NCI-H524 (cell line): ENCODE measurements around the gene SERAC1.
"Not testable (repeated sequence)": the region's sequence is repeated elsewhere in the genome, so short reads cannot be mapped to it uniquely, and the experiment has no call there.

Experiments
- DNase-seq, 2 experiments: peaks; one replicate each; lab custom pipeline; 2025; lab: John Stamatoyannopoulos, UW

The SERAC1 gene

DNA sequence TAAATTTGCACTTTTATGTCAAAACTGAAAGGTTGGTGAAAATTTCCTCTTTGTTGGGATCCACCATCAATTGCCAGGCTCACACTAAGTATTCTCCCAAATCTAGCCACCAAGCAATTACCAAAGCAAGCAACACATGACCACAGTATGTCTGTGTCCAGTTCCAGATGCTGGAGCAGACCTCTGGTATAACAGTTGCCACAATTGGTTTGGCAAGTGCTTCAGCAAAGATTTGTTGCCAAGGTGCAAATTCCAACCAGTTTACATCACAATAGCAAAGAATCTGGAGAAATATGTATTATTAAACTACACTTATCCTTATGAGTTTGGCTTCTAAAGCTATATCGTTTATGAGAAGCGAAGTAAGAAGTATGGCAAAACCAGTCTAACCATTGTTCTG lies 6.5 kb upstream of the SERAC1 start:
- no peak for DNase-seq

GRCh38 chr6:158174024-158174423 lies 6.0 kb upstream of the SERAC1 start:
- no peak for DNase-seq

DNA sequence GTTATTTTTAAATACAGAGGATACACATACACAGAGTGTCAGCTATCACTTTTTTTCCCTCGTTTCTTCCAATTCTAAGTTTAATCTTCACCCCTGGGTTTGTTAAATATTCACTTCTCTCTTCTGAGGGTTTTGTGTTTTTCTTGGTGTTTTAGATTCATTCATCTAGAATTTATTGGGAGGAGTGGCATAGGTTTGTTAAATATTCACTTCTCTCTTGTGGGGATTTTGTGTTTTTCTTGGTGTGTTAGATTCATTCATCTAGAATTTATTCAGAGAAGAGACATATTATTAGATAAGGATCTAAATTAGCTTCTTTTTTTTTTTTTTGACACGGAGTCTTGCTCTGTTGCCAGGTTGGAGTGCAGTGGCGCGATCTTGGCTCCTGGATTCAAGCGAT lies 3.9 kb upstream of the SERAC1 start:
- no peak for DNase-seq

GRCh38 chr6:158170656-158171081 lies 2.6 kb upstream of the SERAC1 start:
- DNase-seq = no peak

GRCh38 chr6:158169634-158170033 lies 1.6 kb upstream of the SERAC1 start:
- DNase-seq = not testable (repeated sequence)

GRCh38 chr6:158165919-158166416 lies 2.1 kb downstream of the SERAC1 start:
- DNase-seq = no peak

DNA sequence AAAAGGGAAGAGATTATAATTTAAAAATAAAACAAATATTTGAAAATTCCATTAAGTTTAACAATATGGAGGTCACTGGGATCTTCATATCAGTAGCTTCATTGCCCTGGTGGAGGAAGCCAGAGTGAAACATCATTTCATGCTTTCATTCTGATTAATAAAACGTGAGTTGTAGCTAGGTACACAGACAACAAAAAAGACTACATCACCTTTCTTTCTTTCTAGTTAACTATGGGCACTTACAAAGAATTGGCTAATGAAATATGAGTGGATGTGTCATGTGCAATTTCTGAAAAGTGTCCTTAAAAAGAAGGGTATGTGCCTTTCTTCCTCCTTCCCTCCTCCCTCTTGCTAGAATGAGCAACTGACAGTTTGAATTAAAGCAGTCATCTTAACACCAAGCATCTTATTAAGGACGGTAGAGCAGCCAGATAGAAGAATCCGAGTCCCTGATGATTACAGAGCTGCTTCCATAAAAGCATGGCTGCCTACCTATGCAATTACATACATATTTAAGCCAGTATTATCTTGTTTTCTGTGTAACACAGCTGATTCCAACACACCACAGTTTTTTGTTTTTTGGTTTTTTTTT lies 3.4 kb downstream of the SERAC1 start:
- DNase-seq = no peak

GRCh38 chr6:158161566-158162254 lies 6.4 kb downstream of the SERAC1 start:
- no peak for DNase-seq

GRCh38 chr6:158160932-158161539 lies 7.0 kb downstream of the SERAC1 start:
- DNase-seq = no peak

DNA sequence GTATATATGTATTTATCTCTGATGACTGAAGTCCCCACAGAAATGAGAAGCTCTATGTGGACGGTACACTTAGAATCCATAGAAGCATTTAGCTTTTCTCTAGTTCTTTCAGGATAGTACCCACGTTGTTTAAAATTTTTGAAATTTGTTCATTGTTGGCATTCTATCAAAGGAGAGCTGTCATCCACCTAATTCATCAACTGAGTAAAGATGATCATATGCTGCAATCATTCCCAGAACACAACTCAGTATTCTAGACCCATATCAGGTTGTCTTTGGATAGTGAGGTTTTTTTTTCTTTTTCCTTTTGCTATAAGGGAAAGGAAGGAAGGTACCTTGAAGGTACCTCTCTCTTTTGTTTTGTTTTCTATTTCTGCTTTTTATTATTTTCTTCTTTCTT lies 9.3 kb downstream of the SERAC1 start:
- no peak for DNase-seq

DNA sequence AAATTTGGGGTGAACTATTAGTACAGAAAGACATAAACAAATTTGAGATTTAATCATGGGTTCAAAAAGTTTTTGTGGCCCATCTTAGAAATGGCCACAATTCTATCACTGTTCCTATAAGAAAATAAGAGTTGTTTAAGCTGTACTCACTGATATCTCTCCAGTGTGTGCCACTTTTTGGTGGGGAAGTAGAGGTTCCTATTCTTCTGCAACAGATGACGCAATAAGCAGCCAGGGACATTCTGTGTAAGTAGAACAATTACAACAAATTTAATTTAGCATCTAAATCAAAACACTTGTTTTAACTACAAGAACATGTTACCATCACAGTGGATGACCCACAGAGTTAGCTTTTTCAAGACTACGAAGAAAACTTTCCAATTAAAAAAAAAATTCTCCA lies 9.9 kb downstream of the SERAC1 start:
- DNase-seq = no peak

GRCh38 chr6:158157064-158157764 lies 10.8 kb downstream of the SERAC1 start:
- no peak for DNase-seq

GRCh38 chr6:158154816-158155215 lies 13.2 kb downstream of the SERAC1 start:
- DNase-seq = no peak

DNA sequence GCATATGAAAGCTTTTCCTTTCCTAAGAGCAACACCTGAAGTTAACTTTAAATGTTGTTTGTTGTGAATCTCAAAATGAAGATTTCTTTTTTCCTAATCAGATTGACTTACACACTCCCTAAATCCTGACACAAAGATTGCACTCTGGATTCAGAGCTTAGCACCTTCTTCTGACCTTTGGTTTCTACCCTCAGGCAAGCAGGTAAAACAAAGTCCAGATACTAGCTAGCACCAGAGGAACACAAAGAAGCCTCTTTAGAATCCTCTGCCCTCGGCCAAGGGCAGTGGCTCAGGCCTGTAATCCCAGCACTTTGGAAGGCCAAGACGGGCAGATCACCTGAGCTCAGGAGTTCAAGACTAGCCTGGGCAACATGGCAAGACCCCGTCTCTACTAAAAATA lies 14.5 kb downstream of the SERAC1 start:
- DNase-seq = no peak

- DNase-seq = no peak
These were observed 15.4 kb downstream of the SERAC1 start for GRCh38 chr6:158152659-158153058.

DNA sequence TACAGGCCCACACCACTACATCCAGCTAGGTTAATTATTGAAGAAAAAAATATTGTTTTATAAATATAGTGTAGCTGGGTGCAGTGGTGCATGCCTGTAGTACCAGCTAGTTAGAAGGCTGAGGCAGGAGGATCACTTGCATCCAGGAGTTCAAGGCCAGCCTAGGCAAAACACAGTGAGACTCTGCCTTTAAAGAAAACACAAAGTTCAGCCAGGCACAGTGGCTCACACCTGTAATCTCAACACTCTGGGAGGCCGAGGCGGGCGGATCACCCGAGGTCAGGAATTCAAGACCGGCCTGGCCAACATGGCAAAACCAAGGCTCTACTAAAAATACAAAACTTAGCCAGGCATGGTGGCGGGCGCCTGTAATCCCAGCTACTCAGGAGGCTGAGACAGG lies 16.0 kb downstream of the SERAC1 start:
- not testable (repeated sequence) for DNase-seq

DNA sequence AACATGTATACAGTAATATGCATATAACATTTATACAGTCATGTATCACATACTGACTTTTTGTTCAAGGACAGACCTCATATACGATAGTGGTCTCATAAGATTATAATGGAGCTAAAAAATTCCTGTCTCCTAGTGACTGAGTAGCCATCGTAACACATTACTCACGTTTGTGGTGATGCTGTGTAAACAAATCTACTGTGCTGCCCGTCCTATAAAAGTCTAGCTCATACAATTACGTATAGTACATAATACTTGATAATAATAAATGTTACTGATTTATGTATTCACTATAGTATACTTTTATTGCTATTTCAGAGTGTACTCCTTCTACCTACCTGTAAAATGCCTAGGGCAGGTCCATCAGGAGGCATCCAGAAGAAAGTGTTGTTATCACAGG lies 17.4 kb downstream of the SERAC1 start:
- DNase-seq = no peak

DNA sequence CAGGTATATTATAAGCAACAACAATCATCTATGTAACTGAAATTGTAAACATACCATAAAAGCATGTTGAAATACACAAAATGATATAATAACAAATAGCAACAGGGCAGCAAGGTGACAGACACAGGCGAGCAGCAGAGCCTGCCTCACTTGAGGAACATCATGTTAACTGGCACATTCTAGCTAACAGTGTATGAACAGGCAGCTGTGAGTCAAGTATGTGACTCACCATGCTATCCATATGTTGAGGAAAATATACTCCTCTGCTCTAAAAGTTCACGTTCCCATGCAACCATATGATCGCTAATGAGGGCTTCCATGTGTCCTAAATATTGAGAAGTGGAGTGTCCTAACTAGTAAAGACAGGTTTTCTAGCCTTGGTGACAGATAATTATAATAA lies 18.4 kb downstream of the SERAC1 start:
- peak; percentile 15 to 92 for DNase-seq

- peak in 1 of 2 experiments; percentile 18 for DNase-seq
These were observed 24.4 kb downstream of the SERAC1 start for GRCh38 chr6:158143700-158144099.

- DNase-seq = no peak
These were observed 25.3 kb downstream of the SERAC1 start for GRCh38 chr6:158142789-158143188.

GRCh38 chr6:158131926-158132325 lies 36.1 kb downstream of the SERAC1 start:
- DNase-seq = peak; percentile 52 to 75

DNA sequence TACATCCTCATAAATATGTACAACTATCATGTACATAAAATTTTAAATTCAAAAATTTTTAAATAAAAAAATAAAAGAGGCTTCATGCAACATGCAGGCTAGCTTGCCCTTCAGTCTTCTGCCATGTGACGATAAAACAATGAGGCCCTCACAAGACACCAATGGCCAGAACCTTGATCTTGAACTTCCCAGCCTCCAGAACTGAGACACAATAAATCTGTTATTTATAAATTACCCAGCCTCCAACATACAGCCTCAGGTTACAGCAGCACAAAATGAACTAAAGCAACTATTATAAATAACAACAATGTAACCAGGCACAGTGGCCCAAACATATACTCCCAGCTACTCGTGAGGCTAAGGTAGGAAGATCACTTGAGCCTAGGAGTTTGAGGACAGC lies 42.8 kb downstream of the SERAC1 start:
- no peak for DNase-seq

- no peak for DNase-seq
These were observed 43.8 kb downstream of the SERAC1 start for GRCh38 chr6:158124288-158124687.
